Measurements from ENCODE around the gene CATSPERD.
"Not testable (repeated sequence)": the region's sequence is repeated elsewhere in the genome, so short reads cannot be mapped to it uniquely, and the experiment has no call there.

CATSPERD gene

DNA sequence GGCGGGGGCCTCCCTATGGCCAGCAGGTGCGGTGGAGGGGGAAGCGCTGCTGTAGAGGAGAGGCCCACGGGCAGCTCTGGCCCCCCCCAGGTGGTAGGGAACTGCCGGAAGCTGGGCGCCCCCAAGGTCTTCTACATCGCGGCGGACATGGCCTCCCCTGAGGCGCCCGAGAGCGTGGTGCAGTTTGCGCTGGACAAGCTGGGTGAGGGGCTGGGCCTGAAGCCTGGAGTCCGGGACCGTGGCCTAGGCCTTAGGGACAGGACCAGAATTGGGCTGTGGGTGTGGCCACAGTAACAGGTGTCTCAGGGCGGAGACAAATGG, 34.2 kb upstream of the CATSPERD start:
- peak overlapping the region; percentile 52 for H3K4me3 ChIP-seq (ENCODE audit: severe bottlenecking)
- H3K9me3 ChIP-seq (ENCODE audit: severe bottlenecking): no peaks in the 10 kb centered on the region
- H3K27me3 ChIP-seq (ENCODE audit: insufficient read depth, poor library complexity, severe bottlenecking): no peaks in the 10 kb centered on the region
- TF ChIP-seq, protein P1, sequence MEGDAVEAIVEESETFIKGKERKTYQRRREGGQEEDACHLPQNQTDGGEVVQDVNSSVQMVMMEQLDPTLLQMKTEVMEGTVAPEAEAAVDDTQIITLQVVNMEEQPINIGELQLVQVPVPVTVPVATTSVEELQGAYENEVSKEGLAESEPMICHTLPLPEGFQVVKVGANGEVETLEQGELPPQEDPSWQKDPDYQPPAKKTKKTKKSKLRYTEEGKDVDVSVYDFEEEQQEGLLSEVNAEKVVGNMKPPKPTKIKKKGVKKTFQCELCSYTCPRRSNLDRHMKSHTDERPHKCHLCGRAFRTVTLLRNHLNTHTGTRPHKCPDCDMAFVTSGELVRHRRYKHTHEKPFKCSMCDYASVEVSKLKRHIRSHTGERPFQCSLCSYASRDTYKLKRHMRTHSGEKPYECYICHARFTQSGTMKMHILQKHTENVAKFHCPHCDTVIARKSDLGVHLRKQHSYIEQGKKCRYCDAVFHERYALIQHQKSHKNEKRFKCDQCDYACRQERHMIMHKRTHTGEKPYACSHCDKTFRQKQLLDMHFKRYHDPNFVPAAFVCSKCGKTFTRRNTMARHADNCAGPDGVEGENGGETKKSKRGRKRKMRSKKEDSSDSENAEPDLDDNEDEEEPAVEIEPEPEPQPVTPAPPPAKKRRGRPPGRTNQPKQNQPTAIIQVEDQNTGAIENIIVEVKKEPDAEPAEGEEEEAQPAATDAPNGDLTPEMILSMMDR (IDR thresholded peaks at IDR 0.05; ENCODE audit: poor library complexity, severe bottlenecking): no peak
- H3K27ac ChIP-seq (ENCODE audit: poor library complexity, severe bottlenecking): no peak overlapping the region
- H3K4me1 ChIP-seq (ENCODE audit: insufficient read depth, poor library complexity, severe bottlenecking): no peaks in the 10 kb centered on the region
- H3K36me3 ChIP-seq (ENCODE audit: low read depth): peaks cover 4% of the 10 kb centered on the region
- DNase-seq (ENCODE audit: low spot score) (no peak), ATAC-seq (ENCODE audit: low read depth) (no peak)

DNA sequence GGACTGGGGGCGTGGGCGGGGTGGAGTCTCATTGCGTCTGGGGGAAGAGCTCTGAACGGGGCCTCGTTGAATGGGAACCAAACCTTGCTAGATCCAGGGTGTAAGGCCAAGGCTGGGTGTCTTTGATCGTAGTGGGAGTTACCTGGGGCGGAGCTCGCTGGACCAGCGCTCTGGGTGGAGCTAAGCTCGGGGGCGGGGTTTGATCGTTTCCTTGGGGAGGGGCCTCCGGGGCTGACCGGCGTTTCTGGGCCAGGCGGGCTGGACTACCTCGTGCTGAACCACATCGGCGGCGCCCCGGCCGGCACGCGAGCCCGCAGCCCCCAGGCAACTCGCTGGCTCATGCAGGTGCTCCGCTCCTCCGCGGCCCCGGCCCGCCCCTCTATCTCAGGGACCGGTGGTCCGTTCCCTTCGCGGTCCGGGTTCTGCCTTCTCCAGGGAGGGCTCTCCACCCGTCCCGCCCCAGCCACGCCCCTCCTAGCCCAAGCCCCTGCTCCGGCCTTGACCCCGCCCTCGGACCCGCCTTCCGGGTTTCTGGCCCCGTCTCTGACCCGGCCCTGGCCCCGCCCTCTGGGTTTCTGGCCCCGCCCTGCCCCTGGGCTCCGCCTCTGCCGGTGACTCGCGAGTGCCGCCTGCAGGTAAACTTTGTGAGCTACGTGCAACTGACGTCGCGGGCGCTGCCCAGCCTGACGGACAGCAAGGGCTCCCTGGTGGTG, 33.6 kb upstream of the CATSPERD start:
- Histone ChIP-seq H3K4me1 (ENCODE audit: insufficient read depth, poor library complexity, severe bottlenecking) (no peaks in the 10 kb centered on the region), H3K27me3 (ENCODE audit: insufficient read depth, poor library complexity, severe bottlenecking) (no peaks in the 10 kb centered on the region), H3K27ac (ENCODE audit: poor library complexity, severe bottlenecking) (no peak overlapping the region), H3K9me3 (ENCODE audit: severe bottlenecking) (no peaks in the 10 kb centered on the region), H3K4me3 (ENCODE audit: severe bottlenecking) (peak overlapping the region; percentile 52), H3K36me3 (ENCODE audit: low read depth) (peaks cover 10% of the 10 kb centered on the region)
- TF ChIP-seq, protein P1 (IDR thresholded peaks at IDR 0.05; ENCODE audit: poor library complexity, severe bottlenecking): peak; percentile 91
- DNase-seq (ENCODE audit: low spot score): peak; percentile 97
- peak; percentile 62 for ATAC-seq (ENCODE audit: low read depth)

DNA sequence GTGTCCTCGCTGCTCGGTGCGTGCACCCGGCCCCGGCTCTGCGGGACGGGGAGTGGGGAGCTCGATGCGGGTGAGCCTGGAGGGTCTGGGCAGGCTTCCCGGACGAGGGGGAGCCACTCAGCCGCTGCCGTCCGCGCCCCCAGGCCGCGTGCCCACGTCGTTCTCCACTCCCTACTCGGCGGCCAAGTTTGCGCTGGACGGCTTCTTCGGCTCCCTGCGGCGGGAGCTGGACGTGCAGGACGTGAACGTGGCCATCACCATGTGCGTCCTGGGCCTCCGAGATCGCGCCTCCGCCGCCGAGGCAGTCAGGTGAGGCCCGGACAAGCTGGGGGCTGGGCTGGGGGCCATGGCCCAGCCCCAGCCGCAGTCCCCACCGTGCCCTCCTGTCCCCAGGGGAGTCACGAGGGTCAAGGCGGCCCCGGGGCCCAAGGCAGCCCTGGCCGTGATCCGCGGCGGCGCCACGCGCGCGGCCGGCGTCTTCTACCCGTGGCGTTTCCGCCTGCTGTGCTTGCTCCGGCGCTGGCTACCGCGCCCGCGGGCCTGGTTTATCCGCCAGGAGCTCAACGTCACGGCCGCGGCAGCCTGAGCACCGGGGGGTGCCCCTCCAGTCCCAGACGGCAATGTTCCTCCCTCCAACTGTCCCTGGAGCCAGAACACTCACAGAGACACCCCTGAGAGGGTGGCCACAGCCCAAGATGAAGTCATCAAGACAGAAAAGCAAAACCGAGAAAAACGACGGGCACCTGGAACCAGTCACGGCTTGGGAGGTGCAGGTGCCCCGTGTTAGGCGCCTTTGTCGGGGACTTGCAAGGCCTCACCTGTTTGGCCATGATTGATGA, 32.9 kb upstream of the CATSPERD start:
- TF ChIP-seq, protein P1 (IDR thresholded peaks at IDR 0.05; ENCODE audit: poor library complexity, severe bottlenecking): peak; percentile 59
- peaks cover 17% of the 10 kb centered on the region for H3K36me3 ChIP-seq (ENCODE audit: low read depth)
- no peaks in the 10 kb centered on the region for H3K9me3 ChIP-seq (ENCODE audit: severe bottlenecking)
- no peak for ATAC-seq (ENCODE audit: low read depth)
- H3K4me1 ChIP-seq (ENCODE audit: insufficient read depth, poor library complexity, severe bottlenecking): no peaks in the 10 kb centered on the region
- DNase-seq (ENCODE audit: low spot score): no peak
- H3K27me3 ChIP-seq (ENCODE audit: insufficient read depth, poor library complexity, severe bottlenecking): no peaks in the 10 kb centered on the region
- H3K27ac ChIP-seq (ENCODE audit: poor library complexity, severe bottlenecking): no peak overlapping the region
- peak overlapping the region; percentile 52 for H3K4me3 ChIP-seq (ENCODE audit: severe bottlenecking)

DNA sequence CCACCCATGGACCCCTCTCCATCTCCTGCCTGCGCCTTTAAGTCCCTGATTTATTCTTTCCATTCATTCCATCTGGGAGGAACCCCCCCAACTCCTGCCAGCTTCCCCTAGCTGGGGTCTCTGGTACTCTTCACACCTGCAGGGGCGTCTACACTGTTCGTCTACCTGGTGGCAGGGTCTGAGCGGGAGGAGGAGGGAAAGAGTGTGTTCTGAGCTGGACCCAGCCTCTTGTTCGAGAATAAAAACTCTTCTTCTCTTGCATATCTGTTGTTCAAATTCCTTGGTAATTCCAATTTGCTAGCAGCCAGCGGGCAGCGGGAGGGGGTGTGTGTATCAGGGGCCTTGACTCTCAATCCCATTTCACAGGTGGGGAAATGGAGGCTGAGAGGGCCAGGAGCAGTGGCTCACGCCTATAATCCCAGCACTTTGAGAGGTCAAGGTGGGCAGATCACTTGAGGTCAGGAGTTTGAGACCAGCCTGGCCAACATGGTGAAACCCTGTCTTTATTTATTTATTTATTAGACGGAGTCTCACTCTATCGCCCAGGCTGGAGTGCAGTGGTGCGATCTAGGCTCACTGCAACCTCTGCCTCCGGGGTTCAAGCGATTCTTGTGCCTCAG, 32.1 kb upstream of the CATSPERD start:
- not testable (repeated sequence) for H3K4me1 ChIP-seq (ENCODE audit: insufficient read depth, poor library complexity, severe bottlenecking); DNase-seq (ENCODE audit: low spot score); H3K9me3 ChIP-seq (ENCODE audit: severe bottlenecking); H3K27ac ChIP-seq (ENCODE audit: poor library complexity, severe bottlenecking); ATAC-seq (ENCODE audit: low read depth); H3K27me3 ChIP-seq (ENCODE audit: insufficient read depth, poor library complexity, severe bottlenecking); H3K4me3 ChIP-seq (ENCODE audit: severe bottlenecking)
- H3K36me3 ChIP-seq (ENCODE audit: low read depth): peaks cover 25% of the 10 kb centered on the region

DNA sequence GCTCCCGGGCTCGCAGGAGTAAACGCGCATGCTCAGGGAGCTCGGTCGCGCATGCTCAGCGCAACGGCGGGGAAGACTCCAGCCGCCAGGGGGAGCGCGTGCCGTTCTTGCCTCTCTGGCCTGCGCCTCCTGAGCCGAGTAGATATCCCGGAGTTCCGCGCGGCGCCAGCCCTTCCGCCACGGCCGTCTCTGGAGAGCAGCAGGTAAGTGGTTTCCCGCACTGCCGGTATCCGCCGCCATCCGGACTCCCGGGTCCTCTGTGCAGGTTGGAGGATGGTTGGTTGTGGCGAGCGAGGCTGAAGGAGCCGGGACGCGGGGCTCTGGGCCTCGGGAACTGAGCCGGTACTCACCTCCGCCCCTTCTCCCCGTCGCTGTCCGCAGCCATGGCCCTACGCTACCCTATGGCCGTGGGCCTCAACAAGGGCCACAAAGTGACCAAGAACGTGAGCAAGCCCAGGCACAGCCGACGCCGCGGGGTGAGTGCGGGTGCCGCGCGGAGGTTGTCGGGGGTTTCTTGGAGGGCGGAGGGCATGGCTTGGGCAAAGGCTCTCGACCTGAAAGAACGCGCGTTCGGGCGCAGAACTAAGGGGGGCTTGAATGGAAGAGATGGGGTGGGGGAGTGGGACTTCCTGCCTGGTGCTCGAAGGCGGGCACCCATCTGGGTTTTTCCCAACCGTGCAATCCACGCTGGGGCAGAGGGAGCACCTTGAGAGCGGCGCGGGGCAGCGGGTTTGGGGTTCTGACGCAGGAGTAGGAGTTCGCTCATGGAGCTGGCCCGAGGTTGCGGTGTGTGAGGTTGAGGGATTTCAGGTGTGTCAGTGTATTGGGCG, 30.1 kb upstream of the CATSPERD start, which contains the start of gene RPL36:
Gene RPL36 (plus strand): TSS at position 171 of the 830 bp plus-strand sequence. CDS start 213 bp downstream, at position 384.
- peak; percentile 44 for ATAC-seq (ENCODE audit: low read depth)
- H3K4me3 ChIP-seq (ENCODE audit: severe bottlenecking): peak within 1 kb of the TSS; percentile 62
- H3K27ac ChIP-seq (ENCODE audit: poor library complexity, severe bottlenecking): peak within 1 kb of the TSS; percentile 89
- no peaks in the 10 kb centered on the region for H3K4me1 ChIP-seq (ENCODE audit: insufficient read depth, poor library complexity, severe bottlenecking)
- peaks cover 45% of the 10 kb centered on the region for H3K36me3 ChIP-seq (ENCODE audit: low read depth)
- DNase-seq (ENCODE audit: low spot score): peak; percentile 93
- TF ChIP-seq, protein P1 (IDR thresholded peaks at IDR 0.05; ENCODE audit: poor library complexity, severe bottlenecking): peak; percentile 90
- no peaks in the 10 kb centered on the region for H3K9me3 ChIP-seq (ENCODE audit: severe bottlenecking)
- H3K27me3 ChIP-seq (ENCODE audit: insufficient read depth, poor library complexity, severe bottlenecking): no peaks in the 10 kb centered on the region
